Vagina (tissue), 2 donors: ENCODE data around the gene ZNF776. TPM values are rescaled to one million over a fixed set of nuclear protein-coding genes. Genes with fewer than 3 reads are reported as not detected.

ENCODE experiments used
- DNase-seq, 2 donors: peaks; one replicate each; pipeline ENCODE4 v3.0.0-alpha.2; 2017; ENCODE audit errors: extremely low spot score in 2 of 2
- H3K27ac ChIP-seq: fragments of 200-600 bp; sonication (generic); one replicate; pipeline ENCODE4 v1.5.1; 2019
- H3K27me3 ChIP-seq: fragments of 200-600 bp; sonication (generic); one replicate; pipeline ENCODE4 v1.5.1; 2019
- H3K36me3 ChIP-seq, 2 donors: fragments of 200-600 bp; sonication (generic); one replicate each; pipeline ENCODE4 v1.5.1; 2017 to 2019
- H3K4me1 ChIP-seq: fragments of 200-600 bp; sonication (generic); one replicate; pipeline ENCODE4 v1.5.1; 2019
- H3K4me3 ChIP-seq, 2 donors: fragments of 200-600 bp; sonication (generic); 1 replicate in 1 of 2; 2 replicates in 1 of 2; pipeline ENCODE4 v1.5.1; 2016 to 2019
- H3K9me3 ChIP-seq: fragments of 200-600 bp; sonication (generic); one replicate; pipeline ENCODE4 v1.5.1; 2019
- POLR2A ChIP-seq, 2 donors: fragments of 450-650 bp; IDR thresholded peaks; one replicate each; pipeline ENCODE4 v1.6.1; 2017; ENCODE audit warnings: antibody characterized with exemption in 2 of 2, mild to moderate bottlenecking in 2 of 2, moderate library complexity in 2 of 2
- POLR2AphosphoS5 ChIP-seq, 2 donors: sonication (generic); formaldehyde crosslinking; IDR thresholded peaks; one replicate each; pipeline ENCODE4 v1.9.0; 2017; ENCODE audit warnings: antibody characterized with exemption in 2 of 2, mild to moderate bottlenecking in 2 of 2, low read depth in 1 of 2; ENCODE audit not compliant: insufficient read depth in 1 of 2
- intact Hi-C: fragments of 100-400 bp; cut with DNase I; formaldehyde crosslinking; loops from one replicate; pipeline ENCODE4 v1.15.1; 2023
- total RNA-seq: library from RNA; depleted of rRNA; stranded (reverse); fragments of >200 nt; gene quantifications from one replicate; pipeline ENCODE4 v1.2.3, GENCODE V29; 2016
- TF ChIP-seq, protein P1 (sequence below), 3 experiments: fragments of 450-650 bp in 2 of 3; fragments of 200-600 bp in 1 of 3; sonication (generic) in 1 of 3; IDR thresholded peaks; one replicate each; pipeline ENCODE4 v1.5.1; 2017 to 2019; ENCODE audit warnings: antibody characterized with exemption in 3 of 3, mild to moderate bottlenecking in 2 of 3, moderate library complexity in 2 of 3

Gene ZNF776
- total RNA-seq, result 6.9 TPM

DNA sequence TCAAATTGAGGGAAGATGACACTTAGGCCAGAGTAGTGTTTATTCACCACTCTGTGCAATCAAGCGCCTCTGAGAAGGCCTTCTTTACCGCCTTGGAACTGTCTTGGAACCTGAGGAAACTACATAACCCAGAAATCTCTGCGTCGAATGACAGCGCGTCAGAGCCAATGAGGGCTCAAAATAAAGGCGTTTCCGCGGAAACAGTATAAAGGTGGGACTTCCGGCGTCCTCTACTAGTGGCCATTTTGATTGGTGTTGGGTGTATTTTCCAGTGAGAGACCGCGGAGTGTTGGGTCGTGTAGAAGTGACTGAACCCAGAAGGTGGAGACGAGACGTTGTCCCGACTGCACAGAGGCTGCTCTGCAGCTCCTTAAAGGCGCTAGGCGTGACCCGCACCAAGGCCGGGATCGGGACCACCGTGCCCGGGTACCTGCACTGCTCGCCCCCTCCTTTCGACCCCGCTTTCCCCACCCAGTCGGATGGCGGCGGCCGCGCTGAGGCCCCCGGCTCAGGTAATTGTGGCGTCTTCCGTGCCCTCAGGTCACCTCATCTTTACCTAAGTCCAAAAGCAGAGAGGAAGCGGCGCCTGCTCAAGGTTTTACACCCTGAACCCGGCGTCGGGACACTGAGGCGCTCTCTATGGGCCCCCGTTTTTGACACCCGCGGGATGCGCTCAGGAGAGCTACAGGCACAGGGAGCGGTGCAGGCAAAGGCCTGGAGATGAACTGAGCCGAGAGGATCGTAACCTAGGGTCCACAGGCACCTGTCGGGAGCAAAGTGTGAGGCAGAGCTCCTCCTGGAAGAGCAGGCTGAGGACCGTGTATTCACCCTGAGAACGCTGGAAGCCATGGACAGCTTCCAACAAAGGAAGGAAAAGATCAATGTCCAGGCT is at the start of gene ZNF776:
Gene ZNF776, plus strand, starts transcription at position 236 of the 892 bp plus-strand sequence. Its CDS starts 244 bp downstream, at position 480.
- DNase-seq, result no peak
- peaks cover 42% of the 10 kb centered on the region for H3K9me3 ChIP-seq
- peaks cover 12% of the 10 kb centered on the region for H3K4me1 ChIP-seq
- H3K4me3 ChIP-seq, result peak within 1 kb of the TSS; percentile 58 to 91
- TF ChIP-seq POLR2A (IDR thresholded peaks at IDR 0.05), result no peak
- peak; percentile 63 to 97 for TF ChIP-seq POLR2AphosphoS5 (IDR thresholded peaks at IDR 0.05; ENCODE audit: insufficient read depth in 1 of 2, low read depth in 1 of 2)
- peak within 1 kb of the TSS; percentile 76 for H3K27ac ChIP-seq
- no peaks in the 10 kb centered on the region for H3K27me3 ChIP-seq
- intact Hi-C loops, result no loop called here
- peaks cover 0 to 42% of the 10 kb centered on the region in 2 donors for H3K36me3 ChIP-seq

DNA sequence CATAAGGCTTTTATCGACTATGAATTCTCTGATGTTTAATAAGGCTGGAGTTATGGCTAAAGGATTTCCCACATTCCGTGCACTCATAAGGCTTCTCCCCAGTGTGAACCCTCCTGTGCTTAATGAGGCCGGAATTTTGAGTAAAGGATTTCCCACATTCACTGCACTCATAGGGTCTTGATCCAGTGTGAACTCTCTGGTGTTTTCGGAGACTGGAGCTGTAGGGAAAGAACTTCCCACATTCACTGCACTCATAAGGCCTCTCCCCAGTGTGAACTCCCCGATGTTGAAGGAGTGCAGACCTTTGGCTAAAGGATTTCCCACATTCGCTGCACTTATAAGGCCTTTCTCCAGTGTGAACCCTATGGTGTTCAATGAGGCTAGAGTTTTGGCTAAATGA is 45.0 kb upstream of the ZNF776 start:
- no peaks in the 10 kb centered on the region for H3K27me3 ChIP-seq
- no peak overlapping the region for H3K4me3 ChIP-seq
- H3K9me3 ChIP-seq, result peaks cover 70% of the 10 kb centered on the region
- intact Hi-C loops, result no loop called here
- no peak overlapping the region for H3K27ac ChIP-seq
- H3K36me3 ChIP-seq, result peaks cover 0 to 29% of the 10 kb centered on the region in 2 donors
- no peak for DNase-seq
- no peaks in the 10 kb centered on the region for H3K4me1 ChIP-seq
- TF ChIP-seq, protein P1, sequence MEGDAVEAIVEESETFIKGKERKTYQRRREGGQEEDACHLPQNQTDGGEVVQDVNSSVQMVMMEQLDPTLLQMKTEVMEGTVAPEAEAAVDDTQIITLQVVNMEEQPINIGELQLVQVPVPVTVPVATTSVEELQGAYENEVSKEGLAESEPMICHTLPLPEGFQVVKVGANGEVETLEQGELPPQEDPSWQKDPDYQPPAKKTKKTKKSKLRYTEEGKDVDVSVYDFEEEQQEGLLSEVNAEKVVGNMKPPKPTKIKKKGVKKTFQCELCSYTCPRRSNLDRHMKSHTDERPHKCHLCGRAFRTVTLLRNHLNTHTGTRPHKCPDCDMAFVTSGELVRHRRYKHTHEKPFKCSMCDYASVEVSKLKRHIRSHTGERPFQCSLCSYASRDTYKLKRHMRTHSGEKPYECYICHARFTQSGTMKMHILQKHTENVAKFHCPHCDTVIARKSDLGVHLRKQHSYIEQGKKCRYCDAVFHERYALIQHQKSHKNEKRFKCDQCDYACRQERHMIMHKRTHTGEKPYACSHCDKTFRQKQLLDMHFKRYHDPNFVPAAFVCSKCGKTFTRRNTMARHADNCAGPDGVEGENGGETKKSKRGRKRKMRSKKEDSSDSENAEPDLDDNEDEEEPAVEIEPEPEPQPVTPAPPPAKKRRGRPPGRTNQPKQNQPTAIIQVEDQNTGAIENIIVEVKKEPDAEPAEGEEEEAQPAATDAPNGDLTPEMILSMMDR (IDR thresholded peaks at IDR 0.05), result no peak
- no peak for TF ChIP-seq POLR2A (IDR thresholded peaks at IDR 0.05)
- no peak for TF ChIP-seq POLR2AphosphoS5 (IDR thresholded peaks at IDR 0.05; ENCODE audit: insufficient read depth in 1 of 2, low read depth in 1 of 2)

DNA sequence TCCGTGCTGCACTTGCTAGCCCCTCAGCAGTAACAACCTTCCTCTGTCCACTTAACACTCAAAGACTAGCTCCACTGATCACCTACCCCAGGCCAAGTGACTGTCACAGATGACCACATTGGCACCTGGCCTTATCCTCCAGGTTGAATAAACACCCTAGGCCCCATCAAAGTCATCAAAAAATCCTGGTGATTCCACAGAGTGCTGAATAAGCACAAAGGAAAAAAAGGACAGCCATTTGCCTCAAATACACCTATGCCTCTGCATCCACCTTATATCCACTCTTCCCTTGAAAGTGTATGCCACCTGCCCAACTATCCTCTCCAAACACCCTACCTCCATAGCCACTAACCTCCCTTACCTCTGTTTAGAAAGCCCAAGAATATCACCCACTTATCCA is 40.3 kb upstream of the ZNF776 start:
- intact Hi-C loops, result no loop called here
- Histone ChIP-seq H3K9me3 (peaks cover 58% of the 10 kb centered on the region), H3K4me1 (no peaks in the 10 kb centered on the region), H3K27me3 (no peaks in the 10 kb centered on the region), H3K27ac (no peak overlapping the region), H3K36me3 (peaks cover 0 to 16% of the 10 kb centered on the region in 2 donors), H3K4me3 (no peak overlapping the region)
- TF ChIP-seq POLR2A (IDR thresholded peaks at IDR 0.05) (no peak), POLR2AphosphoS5 (IDR thresholded peaks at IDR 0.05; ENCODE audit: insufficient read depth in 1 of 2, low read depth in 1 of 2) (no peak)
- TF ChIP-seq, protein P1 (IDR thresholded peaks at IDR 0.05), result no peak
- no peak for DNase-seq

DNA sequence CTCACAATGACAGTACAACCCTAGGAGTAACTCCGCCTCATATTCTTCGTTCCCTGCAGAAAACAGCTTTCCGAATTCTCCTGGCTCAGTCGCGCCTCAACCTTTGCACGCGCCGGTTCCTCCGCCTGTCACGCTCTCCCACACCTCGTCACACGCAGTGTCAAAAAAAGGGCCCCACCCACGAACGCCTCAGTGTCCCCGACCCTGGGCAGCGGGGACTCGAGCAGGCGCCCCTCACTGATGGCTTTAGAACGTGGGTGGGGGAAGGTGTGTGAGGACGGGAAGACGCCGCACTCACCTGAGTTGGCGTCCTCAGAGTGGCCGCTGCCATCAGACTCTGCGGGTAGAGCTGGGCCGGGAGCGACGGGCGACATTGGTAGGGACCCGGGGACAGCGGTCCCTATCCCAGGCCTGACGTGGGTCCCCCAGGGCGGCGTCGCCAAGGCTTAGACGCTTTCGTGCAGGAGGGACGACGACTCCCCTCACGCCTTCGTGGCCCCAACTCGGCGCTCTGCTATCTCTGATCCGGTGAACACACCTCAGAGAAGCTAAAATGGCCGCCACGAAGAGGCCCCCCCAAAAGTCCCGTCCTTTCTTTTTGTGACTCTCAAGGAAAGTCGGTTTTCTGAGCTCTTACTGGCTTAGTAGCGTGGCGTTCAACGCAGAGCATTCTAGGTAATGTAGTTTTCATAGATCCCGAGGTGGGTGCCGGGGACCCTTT is 37.8 kb upstream of the ZNF776 start, which contains the start of gene ZNF154:
Gene ZNF154, minus strand, starts transcription at position 564 of the 721 bp plus-strand sequence. Its CDS starts 233 bp downstream, at position 331.
- TF ChIP-seq, protein P1 (IDR thresholded peaks at IDR 0.05), result no peak
- TF ChIP-seq POLR2A (IDR thresholded peaks at IDR 0.05) (no peak), POLR2AphosphoS5 (IDR thresholded peaks at IDR 0.05; ENCODE audit: insufficient read depth in 1 of 2, low read depth in 1 of 2) (peak in 1 of 2 donors; percentile 31)
- Histone ChIP-seq H3K27me3 (no peaks in the 10 kb centered on the region), H3K27ac (no peak within 1 kb of the TSS), H3K4me3 (peak within 1 kb of the TSS; percentile 34 to 38), H3K9me3 (peaks cover 63% of the 10 kb centered on the region), H3K4me1 (no peaks in the 10 kb centered on the region), H3K36me3 (peaks cover 0 to 11% of the 10 kb centered on the region in 2 donors)
- intact Hi-C loops, result no loop called here
- no peak for DNase-seq

DNA sequence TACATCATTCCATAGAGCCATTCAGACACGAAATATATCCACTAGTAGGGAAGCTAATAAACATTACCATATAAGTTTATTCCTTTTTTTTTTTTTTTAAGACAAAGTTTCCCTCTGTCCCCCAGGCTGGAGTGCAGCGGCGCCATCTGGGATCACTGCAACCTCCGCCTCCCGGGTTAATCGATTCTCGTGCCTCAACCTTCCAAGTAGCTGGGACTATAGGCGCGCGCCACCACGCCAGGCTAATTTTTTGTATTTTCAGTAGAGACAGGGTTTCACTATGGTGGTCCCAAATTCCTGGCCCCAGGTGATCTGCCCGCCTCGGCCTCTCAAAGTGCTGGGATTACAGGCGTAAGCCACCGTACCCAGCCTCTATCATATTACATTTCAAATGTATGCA is 37.0 kb upstream of the ZNF776 start:
- Histone ChIP-seq H3K4me3 (no peak overlapping the region), H3K4me1 (no peaks in the 10 kb centered on the region), H3K36me3 (peaks cover 0 to 19% of the 10 kb centered on the region in 2 donors), H3K9me3 (peaks cover 62% of the 10 kb centered on the region), H3K27me3 (no peaks in the 10 kb centered on the region), H3K27ac (no peak overlapping the region)
- TF ChIP-seq, protein P1 (IDR thresholded peaks at IDR 0.05), result no peak
- no peak for TF ChIP-seq POLR2AphosphoS5 (IDR thresholded peaks at IDR 0.05; ENCODE audit: insufficient read depth in 1 of 2, low read depth in 1 of 2)
- TF ChIP-seq POLR2A (IDR thresholded peaks at IDR 0.05), result no peak
- DNase-seq, result peak in 1 of 2 donors; percentile 10
- intact Hi-C loops, result no loop called here
